GM10248 (cell line): ENCODE results near the gene ARHGEF1.
A peak's percentile ranks its signal among the peaks of the same experiment; 100 is the strongest.
"Not testable (repeated sequence)": the region's sequence is repeated elsewhere in the genome, so short reads cannot be mapped to it uniquely, and the experiment has no call there.

Experiments used
- CTCF ChIA-PET: fragments of 300-600 bp; sonication (Branson Sonifier 250); formaldehyde crosslinking; extraction: SDS; loops from one replicate; lab custom pipeline; 2021; ENCODE audit warnings: antibody characterized with exemption; lab: Yijun Ruan, JAX
- POLR2A ChIA-PET: fragments of 350-650 bp; sonication (Branson Sonifier 250); formaldehyde crosslinking; extraction: SDS; loops from one replicate; lab custom pipeline; 2020; ENCODE audit warnings: antibody characterized with exemption; lab: Yijun Ruan, JAX
- DNase-seq: peaks from one replicate; pipeline ENCODE4 v3.0.0; 2012; ENCODE audit errors: extremely low spot score
- TF ChIP-seq, protein P1 (sequence below): IDR thresholded peaks from 2 replicates; pipeline ENCODE4 v1.5.1; 2012; ENCODE audit warnings: mild to moderate bottlenecking, low read depth; ENCODE audit errors: extremely low read depth, missing control alignments, control extremely low read depth

ARHGEF1 gene

DNA sequence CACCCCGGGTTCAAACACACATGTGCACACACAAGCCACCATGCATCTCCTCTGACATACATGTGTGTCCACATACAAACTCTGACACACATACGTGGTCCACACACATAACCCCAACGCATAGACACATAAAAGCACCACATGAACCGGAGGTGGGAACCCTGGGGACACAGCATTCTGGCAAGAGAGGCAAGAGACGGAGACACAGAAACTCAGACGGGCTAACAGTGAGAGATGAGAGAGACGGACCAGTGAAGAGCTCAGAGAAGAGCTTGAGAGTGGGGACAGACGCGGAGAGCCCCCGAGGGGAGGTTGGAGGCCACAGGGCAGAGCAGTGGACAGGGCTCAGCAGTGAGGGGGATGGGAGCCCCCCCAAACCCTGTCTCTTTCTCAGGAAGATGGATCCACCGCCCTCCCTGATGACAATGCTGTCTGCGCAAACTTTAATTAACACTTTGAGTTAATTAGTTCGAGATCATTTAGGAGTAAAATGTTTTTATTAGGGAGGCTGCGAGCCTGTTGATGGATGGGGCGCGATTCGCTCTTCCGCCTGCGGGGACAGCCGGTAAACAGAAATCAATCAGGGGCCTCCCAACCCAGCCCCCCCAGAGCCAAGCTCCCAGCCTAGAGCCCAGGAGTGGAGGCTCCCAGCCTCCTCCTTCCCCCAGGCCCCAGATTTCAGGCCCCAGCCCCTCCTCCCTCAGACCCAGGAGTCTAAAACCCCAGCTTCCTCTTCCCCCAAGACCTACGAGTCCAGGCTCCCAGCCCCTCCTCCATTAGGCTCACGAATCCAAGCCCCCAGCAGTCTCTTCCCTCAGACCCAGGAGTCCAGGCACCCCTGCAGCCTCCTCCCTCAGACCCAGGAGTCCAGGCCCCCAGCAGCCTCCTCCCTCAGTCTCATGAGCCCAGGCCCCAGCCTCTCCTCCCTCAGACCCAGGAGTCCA lies 54.8 kb downstream of the ARHGEF1 start:
- POLR2A ChIA-PET, result interaction anchor here (0.7 to 1.6 kb wide), 3 partner anchors 8 to 62 kb away, joined by 3 to 8 read pairs (median 5); no protein-coding TSS in a partner anchor
- TF ChIP-seq, protein P1, sequence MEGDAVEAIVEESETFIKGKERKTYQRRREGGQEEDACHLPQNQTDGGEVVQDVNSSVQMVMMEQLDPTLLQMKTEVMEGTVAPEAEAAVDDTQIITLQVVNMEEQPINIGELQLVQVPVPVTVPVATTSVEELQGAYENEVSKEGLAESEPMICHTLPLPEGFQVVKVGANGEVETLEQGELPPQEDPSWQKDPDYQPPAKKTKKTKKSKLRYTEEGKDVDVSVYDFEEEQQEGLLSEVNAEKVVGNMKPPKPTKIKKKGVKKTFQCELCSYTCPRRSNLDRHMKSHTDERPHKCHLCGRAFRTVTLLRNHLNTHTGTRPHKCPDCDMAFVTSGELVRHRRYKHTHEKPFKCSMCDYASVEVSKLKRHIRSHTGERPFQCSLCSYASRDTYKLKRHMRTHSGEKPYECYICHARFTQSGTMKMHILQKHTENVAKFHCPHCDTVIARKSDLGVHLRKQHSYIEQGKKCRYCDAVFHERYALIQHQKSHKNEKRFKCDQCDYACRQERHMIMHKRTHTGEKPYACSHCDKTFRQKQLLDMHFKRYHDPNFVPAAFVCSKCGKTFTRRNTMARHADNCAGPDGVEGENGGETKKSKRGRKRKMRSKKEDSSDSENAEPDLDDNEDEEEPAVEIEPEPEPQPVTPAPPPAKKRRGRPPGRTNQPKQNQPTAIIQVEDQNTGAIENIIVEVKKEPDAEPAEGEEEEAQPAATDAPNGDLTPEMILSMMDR, result no peak
- DNase-seq, result no peak
- CTCF ChIA-PET, result interaction anchor here (0.9 to 2.1 kb wide), 8 partner anchors 9 to 78 kb away, joined by 4 to 10 read pairs (median 6); partner anchors contain the start of genes ERFL, RABAC1 and RPS19

DNA sequence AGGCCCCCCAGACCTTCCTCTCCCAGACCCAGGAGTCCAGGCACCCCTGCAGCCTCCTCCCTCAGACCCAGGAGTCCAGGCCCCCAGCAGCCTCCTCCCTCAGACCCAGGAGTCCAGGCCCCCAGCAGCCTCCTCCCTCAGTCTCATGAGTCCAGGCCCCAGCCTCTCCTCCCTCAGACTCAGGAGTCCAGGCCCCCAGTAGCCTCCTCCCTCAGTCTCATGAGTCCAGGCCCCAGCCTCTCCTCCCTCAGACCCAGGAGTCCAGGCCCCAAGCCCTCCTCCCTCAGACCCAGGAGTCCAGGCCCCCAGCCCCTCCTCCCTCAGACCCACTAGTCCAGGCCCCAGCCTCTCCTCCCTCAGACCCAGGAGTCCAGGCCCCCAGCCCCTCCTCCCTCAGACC lies 56.2 kb downstream of the ARHGEF1 start:
- DNase-seq, CTCF ChIA-PET, POLR2A ChIA-PET: not testable (repeated sequence)

- peak; percentile 82 for DNase-seq
- POLR2A ChIA-PET, result no interaction called here
- TF ChIP-seq, protein P1, result no peak
- CTCF ChIA-PET, result no interaction called here
Observed at GRCh38 chr19:41939861-41940730, 57.1 kb downstream of the ARHGEF1 start.

DNA sequence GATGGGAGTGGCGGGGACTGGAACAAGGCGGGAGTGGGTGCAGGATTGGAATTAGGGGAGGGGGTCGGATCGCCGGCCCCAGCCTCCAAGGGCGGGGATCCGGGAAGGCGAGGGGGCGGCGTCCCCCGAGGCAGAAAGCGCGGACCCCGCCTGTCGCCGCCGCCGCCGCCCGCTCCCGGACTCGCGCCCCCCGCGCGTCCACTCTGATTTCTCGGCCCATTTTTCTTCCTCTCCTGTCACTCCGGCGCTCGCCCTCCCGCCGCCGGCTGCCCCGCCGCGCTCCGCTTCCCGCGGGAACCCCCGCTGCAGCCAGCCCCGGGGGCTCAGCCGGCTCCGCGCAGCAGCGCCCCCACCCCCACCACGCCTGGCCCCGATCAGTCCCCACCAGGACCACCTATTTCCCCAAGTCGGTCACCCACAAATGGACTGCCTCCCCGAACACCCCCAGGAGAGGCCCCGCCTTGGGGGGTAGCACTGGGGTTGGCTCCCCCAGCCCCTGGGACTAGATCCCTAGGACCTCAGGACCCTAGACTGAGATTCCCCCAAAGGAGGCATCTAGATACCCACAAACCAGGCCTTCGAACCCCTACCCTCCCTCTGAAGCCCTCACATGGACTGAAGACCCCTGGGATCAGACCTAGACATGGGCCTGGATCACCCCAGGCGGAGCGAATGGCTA lies 57.9 kb downstream of the ARHGEF1 start:
- TF ChIP-seq, protein P1, result no peak
- ChIA-PET POLR2A (no interaction called here), CTCF (interaction anchor here (1.0 kb wide), 2 partner anchors 10 to 80 kb away, joined by 3 to 4 read pairs; no protein-coding TSS in a partner anchor)
- no peak for DNase-seq

DNA sequence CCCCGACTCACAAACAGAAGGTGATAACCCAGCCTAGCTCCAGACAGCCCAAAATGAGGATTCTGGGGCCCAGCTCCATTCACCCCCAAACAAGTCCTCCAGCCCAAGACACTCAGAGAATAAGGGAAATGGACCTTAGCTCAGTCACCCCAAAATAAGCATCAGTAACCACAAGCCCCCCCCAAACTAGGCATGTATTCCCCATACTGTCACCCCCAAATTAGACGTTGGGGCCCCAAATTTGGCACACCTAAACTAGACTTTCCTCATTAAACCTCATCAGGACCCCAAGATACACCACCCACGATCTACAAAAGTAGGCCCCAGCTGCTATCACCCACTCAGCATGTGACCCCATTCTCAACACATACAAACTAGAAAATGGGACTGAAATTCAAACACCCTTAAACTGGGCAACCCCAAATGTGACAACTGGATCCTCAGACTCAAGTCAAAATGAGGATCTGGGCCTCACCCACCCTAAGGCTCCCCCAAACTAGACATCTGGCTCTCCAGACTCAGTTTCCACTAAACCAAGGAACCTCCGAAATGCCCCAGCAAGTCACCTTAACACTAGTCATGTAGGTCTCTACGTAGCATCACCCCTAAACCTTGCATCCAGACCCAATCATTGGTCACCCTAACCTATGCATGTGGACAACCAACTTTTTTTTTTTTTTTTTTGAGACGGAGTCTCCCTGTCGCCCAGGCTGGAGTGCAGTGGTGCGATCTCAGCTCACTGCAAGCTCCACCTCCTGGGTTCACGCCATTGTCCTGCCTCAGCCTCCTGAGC lies 58.6 kb downstream of the ARHGEF1 start:
- ChIA-PET CTCF (interaction anchor here (1.0 to 1.5 kb wide), 4 partner anchors 9 to 81 kb away, joined by 3 to 9 read pairs (median 4); no protein-coding TSS in a partner anchor), POLR2A (no interaction called here)
- DNase-seq, result no peak
- TF ChIP-seq, protein P1, result no peak

GRCh38 chr19:41944336-41944735 lies 61.4 kb downstream of the ARHGEF1 start:
- TF ChIP-seq, protein P1, result no peak
- DNase-seq, result no peak
- CTCF ChIA-PET, result interaction anchor here (1.0 to 6.1 kb wide), 6 partner anchors 12 to 85 kb away, joined by 3 to 48 read pairs (median 5); partner anchors contain the start of gene RPS19
- POLR2A ChIA-PET, result interaction anchor here (1.0 to 2.2 kb wide), 7 partner anchors 7 to 85 kb away, joined by 3 to 11 read pairs (median 7); partner anchors contain the start of gene RPS19
